T-cell (primary cell): ENCODE results near the gene INPP5D. TPM values are rescaled to one million over a fixed set of nuclear protein-coding genes. Genes with fewer than 3 reads are reported as not detected.
A peak's percentile ranks its signal among the peaks of the same experiment; 100 is the strongest.

Experiments
- ATAC-seq, 4 experiments: fragments of 200-7000 bp in 3 of 4; fragments of 150-1000 bp in 1 of 4; cut with Tn5 transposase; replicated peaks in 1 of 4; 1 replicate in 3 of 4; 2 replicates in 1 of 4; pipeline ENCODE4 v1.10.0; 2021; ENCODE audit warnings: moderate library complexity in 3 of 4, mild to moderate bottlenecking in 2 of 4, moderate number of reproducible peaks in 1 of 4
- CTCF ChIA-PET, 2 donors: fragments of 300-600 bp; sonication (Branson Sonifier 250); formaldehyde crosslinking; loops; one replicate each; lab custom pipeline; 2022; ENCODE audit warnings: antibody characterized with exemption in 2 of 2; lab: Charles Lee
- POLR2A ChIA-PET, 2 donors: fragments of 300-600 bp; sonication (Branson Sonifier 250); formaldehyde crosslinking; loops; one replicate each; lab custom pipeline; 2022; ENCODE audit warnings: antibody characterized with exemption in 2 of 2; lab: Charles Lee
- DNase-seq, 35 experiments: peaks; one replicate each; pipeline versions ENCODE4 v3.0.0 to v3.0.0-alpha.2; 2013 to 2023
- H3K27ac ChIP-seq: one replicate; pipeline ENCODE4 v1.5.1; 2013; ENCODE audit warnings: low read length
- H3K27me3 ChIP-seq, 2 experiments: replicated peaks in 1 of 2; 1 replicate in 1 of 2; 2 replicates in 1 of 2; pipeline versions ENCODE4 v1.6.1 to v1.7.0; 2013; ENCODE audit warnings: low read length in 1 of 2, mixed read lengths in 1 of 2; ENCODE audit not compliant: control insufficient read depth in 2 of 2, insufficient read depth in 2 of 2; ENCODE audit errors: extremely low read depth in 1 of 2
- H3K36me3 ChIP-seq, 2 donors: 1 replicate in 1 of 2; 2 replicates in 1 of 2; pipeline versions ENCODE4 v1.6.1 to v1.7.0; 2013; ENCODE audit warnings: low read length in 1 of 2; ENCODE audit not compliant: control insufficient read depth in 2 of 2, insufficient read depth in 1 of 2; ENCODE audit errors: extremely low read depth in 1 of 2
- H3K4me1 ChIP-seq, 2 experiments: 1 replicate in 1 of 2; 2 replicates in 1 of 2; pipeline versions ENCODE4 v1.6.1 to v1.7.0; 2013; ENCODE audit warnings: low read length in 2 of 2, mixed read lengths in 1 of 2; ENCODE audit not compliant: insufficient read depth in 2 of 2, control insufficient read depth in 1 of 2; ENCODE audit errors: extremely low read depth in 1 of 2
- H3K4me3 ChIP-seq, 2 donors: 1 replicate in 1 of 2; 2 replicates in 1 of 2; pipeline versions ENCODE4 v1.5.1 to v1.7.0; 2013; ENCODE audit warnings: mild to moderate bottlenecking in 2 of 2, low read length in 1 of 2, moderate library complexity in 1 of 2; ENCODE audit not compliant: control insufficient read depth in 1 of 2; ENCODE audit errors: extremely low read depth in 1 of 2
- H3K9me3 ChIP-seq: 2 replicates; pipeline ENCODE4 v1.7.0; 2013
- H3K27ac Mint-ChIP-seq, 2 donors: one replicate each; pipeline ENCODE4 v1.8.0; 2020 to 2021; ENCODE audit warnings: mild to moderate bottlenecking in 2 of 2, mixed read lengths in 2 of 2
- H3K27me3 Mint-ChIP-seq, 2 donors: one replicate each; pipeline ENCODE4 v1.8.0; 2021 to 2022; ENCODE audit warnings: mixed read lengths in 2 of 2
- H3K36me3 Mint-ChIP-seq: one replicate; pipeline ENCODE4 v1.8.0; 2021; ENCODE audit warnings: mixed read lengths
- H3K4me1 Mint-ChIP-seq, 3 donors: one replicate each; pipeline ENCODE4 v1.8.0; 2020 to 2022; ENCODE audit warnings: mixed read lengths in 3 of 3, mild to moderate bottlenecking in 1 of 3
- H3K4me3 Mint-ChIP-seq, 3 donors: one replicate each; pipeline ENCODE4 v1.8.0; 2020 to 2022; ENCODE audit warnings: mild to moderate bottlenecking in 3 of 3, mixed read lengths in 3 of 3, moderate library complexity in 3 of 3
- H3K9me3 Mint-ChIP-seq, 3 donors: one replicate each; pipeline ENCODE4 v1.8.0; 2020 to 2022; ENCODE audit warnings: mixed read lengths in 3 of 3
- WGBS: methylation state at CpG from one replicate; pipeline ENCODE4 v1.1.5; 2013; ENCODE audit warnings: missing lambda C conversion rate; ENCODE audit not compliant: insufficient coverage; 5-methylcytosine and 5-hydroxymethylcytosine counted together
- total RNA-seq, 35 experiments: library from RNA in 6 of 35; stranded (reverse) in 6 of 35; fragments of 120-200 nt in 1 of 35; gene quantifications; one replicate each; pipeline versions ENCODE4 v1.2.1 to v1.2.4 and lab custom pipeline; 2013 to 2026

INPP5D gene
- total RNA-seq, 5 donors from 2014 or later (not counting 1 experiment from before 2014, with no cell fraction given) = 108 to 216 (median 135) TPM

GRCh38 chr2:233235977-233236376 lies 175.8 kb downstream of the INPP5D start:
- Histone ChIP-seq H3K4me1 (peaks cover 13 to 85% of the 10 kb centered on the region in 2 experiments), H3K9me3 (no peaks in the 10 kb centered on the region), H3K36me3 (no peaks in the 10 kb centered on the region), H3K4me3 (no peak overlapping the region), H3K27ac (no peak overlapping the region), H3K27me3 (no peaks in the 10 kb centered on the region)
- DNase-seq = no peak
- no CpG with 5 or more reads among the region's 9 CpGs for WGBS
- ChIA-PET POLR2A (no interaction called here), CTCF (no interaction called here)
- Mint-ChIP-seq H3K27me3 (no peaks in the 10 kb centered on the region), H3K27ac (no peak overlapping the region), H3K9me3 (no peaks in the 10 kb centered on the region), H3K4me1 (peaks cover 48 to 59% (median 50%) of the 10 kb centered on the region in 3 donors), H3K36me3 (no peaks in the 10 kb centered on the region), H3K4me3 (no peak overlapping the region)
- ATAC-seq = no peak

GRCh38 chr2:233236820-233237589 lies 176.9 kb downstream of the INPP5D start:
- peak overlapping the region; percentile 40 to 41 for H3K27ac Mint-ChIP-seq
- H3K36me3 Mint-ChIP-seq = no peaks in the 10 kb centered on the region
- no peaks in the 10 kb centered on the region for H3K27me3 Mint-ChIP-seq
- H3K4me3 ChIP-seq = no peak overlapping the region
- DNase-seq (no peak), ATAC-seq (no peak)
- ChIA-PET CTCF (no interaction called here), POLR2A (no interaction called here)
- peaks cover 58 to 68% (median 58%) of the 10 kb centered on the region in 3 donors for H3K4me1 Mint-ChIP-seq
- H3K4me3 Mint-ChIP-seq = peak overlapping the region in 1 of 3 donors; percentile 46
- H3K9me3 ChIP-seq = no peaks in the 10 kb centered on the region
- H3K36me3 ChIP-seq = no peaks in the 10 kb centered on the region
- 100% methylated on average over 3 of the region's 7 CpGs for WGBS
- H3K4me1 ChIP-seq = peaks cover 17 to 85% of the 10 kb centered on the region in 2 experiments
- H3K9me3 Mint-ChIP-seq = no peaks in the 10 kb centered on the region
- H3K27ac ChIP-seq = no peak overlapping the region
- H3K27me3 ChIP-seq = no peaks in the 10 kb centered on the region

- H3K36me3 ChIP-seq = no peaks in the 10 kb centered on the region
- Mint-ChIP-seq H3K4me3 (peak overlapping the region; percentile 34 to 72 (median 66)), H3K36me3 (no peaks in the 10 kb centered on the region), H3K9me3 (no peaks in the 10 kb centered on the region), H3K27ac (peak overlapping the region; percentile 84 to 92), H3K27me3 (no peaks in the 10 kb centered on the region), H3K4me1 (peaks cover 69 to 74% (median 69%) of the 10 kb centered on the region in 3 donors)
- ChIA-PET CTCF (interaction anchor here in 1 of 2 donors (0.9 to 1.8 kb wide), 2 partner anchors 10 to 181 kb away, joined by 3 to 6 read pairs; partner anchors contain the start of genes ATG16L1 and INPP5D), POLR2A (interaction anchor here in 1 of 2 donors (0.6 kb wide), 1 partner anchor 141 kb away, joined by 4 read pairs; no protein-coding TSS in a partner anchor)
- WGBS = no CpG with 5 or more reads among the region's 2 CpGs
- ATAC-seq = peak; percentile 51 to 91 (median 73)
- H3K9me3 ChIP-seq = no peaks in the 10 kb centered on the region
- DNase-seq = peak in 3 of 35 experiments; percentile 14 to 50 (median 20)
- no peaks in the 10 kb centered on the region for H3K27me3 ChIP-seq
- no peak overlapping the region for H3K4me3 ChIP-seq
- H3K27ac ChIP-seq = peak overlapping the region; percentile 2
- peaks cover 21 to 61% of the 10 kb centered on the region in 2 experiments for H3K4me1 ChIP-seq
Observed at GRCh38 chr2:233240897-233241296, 180.8 kb downstream of the INPP5D start.

GRCh38 chr2:233241803-233242202 lies 181.7 kb downstream of the INPP5D start:
- H3K9me3 ChIP-seq = no peaks in the 10 kb centered on the region
- H3K4me1 Mint-ChIP-seq = peaks cover 71 to 77% (median 75%) of the 10 kb centered on the region in 3 donors
- CTCF ChIA-PET = no interaction called here
- WGBS = 80% methylated on average over 1 of the region's 3 CpGs
- H3K9me3 Mint-ChIP-seq = no peaks in the 10 kb centered on the region
- no peaks in the 10 kb centered on the region for H3K27me3 Mint-ChIP-seq
- H3K27ac Mint-ChIP-seq = peak overlapping the region; percentile 84 to 92
- ATAC-seq = no peak
- no peaks in the 10 kb centered on the region for H3K27me3 ChIP-seq
- H3K4me1 ChIP-seq = peaks cover 21 to 55% of the 10 kb centered on the region in 2 experiments
- H3K27ac ChIP-seq = no peak overlapping the region
- H3K36me3 ChIP-seq = no peaks in the 10 kb centered on the region
- H3K4me3 ChIP-seq = no peak overlapping the region
- POLR2A ChIA-PET = no interaction called here
- H3K36me3 Mint-ChIP-seq = no peaks in the 10 kb centered on the region
- DNase-seq = no peak
- peak overlapping the region in 1 of 3 donors; percentile 72 for H3K4me3 Mint-ChIP-seq

- Histone ChIP-seq H3K4me3 (no peak overlapping the region), H3K9me3 (no peaks in the 10 kb centered on the region), H3K4me1 (peaks cover 25 to 54% of the 10 kb centered on the region in 2 experiments), H3K27me3 (no peaks in the 10 kb centered on the region), H3K36me3 (no peaks in the 10 kb centered on the region), H3K27ac (no peak overlapping the region)
- DNase-seq (no peak), ATAC-seq (no peak)
- no peaks in the 10 kb centered on the region for H3K9me3 Mint-ChIP-seq
- H3K27me3 Mint-ChIP-seq = no peaks in the 10 kb centered on the region
- peaks cover 70 to 77% (median 75%) of the 10 kb centered on the region in 3 donors for H3K4me1 Mint-ChIP-seq
- ChIA-PET POLR2A (no interaction called here), CTCF (no interaction called here)
- H3K36me3 Mint-ChIP-seq = no peaks in the 10 kb centered on the region
- WGBS = 78% methylated on average over 8 of the region's 14 CpGs
- H3K27ac Mint-ChIP-seq = peak overlapping the region; percentile 84 to 92
- no peak overlapping the region for H3K4me3 Mint-ChIP-seq
Observed at GRCh38 chr2:233242231-233242927, 182.2 kb downstream of the INPP5D start.

- H3K27ac ChIP-seq = no peak overlapping the region
- Mint-ChIP-seq H3K4me1 (peaks cover 69 to 76% (median 73%) of the 10 kb centered on the region in 3 donors), H3K27me3 (no peaks in the 10 kb centered on the region), H3K36me3 (no peaks in the 10 kb centered on the region), H3K9me3 (no peaks in the 10 kb centered on the region), H3K27ac (peak overlapping the region; percentile 75 to 84), H3K4me3 (no peak overlapping the region)
- no peak for ATAC-seq
- 100% methylated on average over 3 of the region's 4 CpGs for WGBS
- H3K9me3 ChIP-seq = no peaks in the 10 kb centered on the region
- H3K4me3 ChIP-seq = no peak overlapping the region
- no peaks in the 10 kb centered on the region for H3K27me3 ChIP-seq
- DNase-seq = no peak
- H3K36me3 ChIP-seq = no peaks in the 10 kb centered on the region
- CTCF ChIA-PET = interaction anchor here in 1 of 2 donors (0.7 kb wide), 1 partner anchor 9 kb away, joined by 3 read pairs; no protein-coding TSS in a partner anchor
- H3K4me1 ChIP-seq = peaks cover 30 to 54% of the 10 kb centered on the region in 2 experiments
- POLR2A ChIA-PET = no interaction called here
Observed at GRCh38 chr2:233243348-233243747, 183.2 kb downstream of the INPP5D start.
